Kidney tubule cell (primary cell): Measurements from ENCODE around the gene DAAM2.

ENCODE experiments used
- DNase-seq: peaks from one replicate; pipeline ENCODE4 v3.0.0-alpha.2; 2018; ENCODE audit warnings: low spot score

Gene DAAM2

DNA sequence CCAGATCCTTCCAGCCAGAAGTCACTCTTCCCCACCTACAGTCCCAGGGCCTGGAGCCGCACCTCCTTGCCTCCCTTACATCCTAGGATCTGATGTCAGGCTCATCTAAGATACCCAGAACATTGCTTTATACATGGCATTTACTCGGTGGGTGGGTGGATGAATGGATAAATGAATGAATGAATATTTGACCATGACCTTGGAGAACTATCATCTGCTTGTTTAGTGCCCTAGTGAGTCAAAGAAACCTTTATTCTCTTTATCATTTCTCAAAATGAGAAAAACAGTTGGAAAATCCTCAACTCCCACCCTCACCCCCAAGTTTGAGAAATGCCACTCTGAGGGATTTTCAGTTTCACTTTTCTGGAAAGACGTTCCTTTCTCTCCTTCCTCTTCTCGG, 56.0 kb downstream of the DAAM2 start:
- DNase-seq: no peak

DNA sequence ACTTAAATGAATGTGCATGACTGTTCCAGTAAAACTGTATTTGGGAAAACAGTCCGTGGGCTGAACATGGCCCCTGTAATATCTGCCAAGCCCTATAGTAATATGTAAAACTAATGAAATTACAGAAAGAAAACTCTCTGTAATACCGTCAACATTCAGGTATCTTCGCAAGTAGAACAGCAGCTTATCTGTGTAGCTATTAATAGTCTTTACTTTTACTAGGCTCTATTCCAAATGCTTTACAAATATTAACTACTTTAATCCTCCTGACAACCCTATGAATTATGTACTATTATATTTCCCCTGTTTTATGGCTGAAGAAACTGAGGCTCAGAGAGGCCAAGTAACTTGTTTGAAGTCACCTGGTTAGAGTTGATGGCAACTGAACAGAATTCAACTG, 57.1 kb downstream of the DAAM2 start:
- DNase-seq: no peak

DNA sequence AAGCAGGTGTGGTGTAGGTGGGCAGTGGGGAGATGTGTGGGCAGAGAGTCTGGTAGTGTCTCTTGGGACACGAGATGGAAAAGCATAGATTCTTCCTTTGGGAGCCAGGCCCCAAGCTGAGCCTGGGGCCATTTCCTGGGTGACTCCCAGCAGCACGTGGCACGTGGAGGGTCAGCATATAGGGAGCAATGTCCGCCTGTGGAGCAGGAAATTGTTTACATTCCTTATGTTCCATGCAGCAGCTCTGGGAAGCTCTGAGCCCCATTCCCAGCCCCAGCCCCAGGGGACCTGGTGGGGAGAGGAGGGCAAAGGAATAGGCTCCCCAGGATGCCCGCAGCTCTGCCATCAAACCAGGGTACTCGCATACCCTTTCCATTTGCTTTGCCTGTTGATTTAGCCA, 57.6 kb downstream of the DAAM2 start:
- no peak for DNase-seq

DNA sequence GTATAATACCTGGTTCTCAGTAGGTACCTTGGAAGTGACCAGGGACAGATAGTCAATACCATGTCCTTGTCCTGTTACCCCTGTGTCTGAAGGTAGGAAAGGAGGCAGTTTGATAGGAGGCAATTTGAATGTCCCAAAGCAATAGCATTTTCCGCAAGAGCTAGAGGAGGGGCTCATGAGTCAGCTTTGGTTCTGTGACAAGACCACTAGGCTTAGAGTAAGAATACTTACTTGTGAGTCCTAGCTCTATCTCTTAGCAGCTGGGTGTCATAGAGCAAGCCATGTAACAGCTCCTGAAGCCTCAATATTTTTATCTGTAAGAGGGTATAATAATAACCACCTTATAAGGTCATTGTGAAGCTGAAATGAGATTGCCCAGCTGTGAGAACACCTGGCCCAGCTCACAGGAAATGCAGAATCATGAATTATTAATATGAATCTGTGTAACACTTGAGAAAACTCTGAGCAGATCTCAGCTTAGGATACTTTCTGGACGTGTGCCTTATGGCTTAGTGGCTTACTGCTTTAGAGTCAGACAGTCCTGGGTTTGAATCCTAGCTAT, 58.6 kb downstream of the DAAM2 start:
- no peak for DNase-seq

DNA sequence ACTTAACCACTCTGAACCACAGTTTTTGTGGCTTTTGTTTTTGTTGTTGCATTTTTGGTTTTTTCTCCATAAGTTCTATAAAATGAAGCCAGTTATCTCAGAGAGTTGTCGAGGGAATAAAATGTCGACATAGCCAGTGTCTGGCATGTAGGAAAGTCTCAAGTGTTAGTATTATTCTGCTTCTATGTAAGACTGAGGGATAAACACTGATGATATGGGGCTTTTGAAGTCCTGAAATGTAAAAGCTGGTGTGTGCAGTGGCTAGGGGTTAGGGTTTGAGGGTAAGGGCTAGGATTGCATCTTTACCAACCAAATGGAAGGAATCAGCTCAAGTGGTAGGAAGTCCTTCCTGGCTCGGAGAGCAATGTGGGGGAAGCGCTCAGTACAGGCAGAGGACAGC, 59.2 kb downstream of the DAAM2 start:
- no peak for DNase-seq

DNA sequence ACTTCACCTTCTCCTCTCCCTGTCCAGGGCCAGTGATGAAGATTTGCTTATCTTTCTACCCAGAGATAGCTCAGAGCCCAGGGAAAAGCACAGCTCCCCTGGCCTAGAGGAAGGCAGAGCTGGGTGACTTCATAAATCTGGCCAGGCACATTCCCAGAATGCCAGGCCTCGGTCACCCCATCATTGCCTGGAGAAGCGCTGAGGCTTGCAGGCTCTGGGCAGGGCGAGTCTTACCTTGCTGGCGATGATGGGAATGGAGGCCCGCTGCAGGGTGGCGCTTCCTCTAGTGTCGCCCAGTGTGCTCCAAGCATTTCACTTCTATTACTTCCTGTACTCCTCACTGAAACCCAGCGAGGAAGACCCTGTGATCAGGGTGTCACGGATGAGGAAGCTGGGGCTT, 60.1 kb downstream of the DAAM2 start:
- peak; percentile 9 for DNase-seq

DNA sequence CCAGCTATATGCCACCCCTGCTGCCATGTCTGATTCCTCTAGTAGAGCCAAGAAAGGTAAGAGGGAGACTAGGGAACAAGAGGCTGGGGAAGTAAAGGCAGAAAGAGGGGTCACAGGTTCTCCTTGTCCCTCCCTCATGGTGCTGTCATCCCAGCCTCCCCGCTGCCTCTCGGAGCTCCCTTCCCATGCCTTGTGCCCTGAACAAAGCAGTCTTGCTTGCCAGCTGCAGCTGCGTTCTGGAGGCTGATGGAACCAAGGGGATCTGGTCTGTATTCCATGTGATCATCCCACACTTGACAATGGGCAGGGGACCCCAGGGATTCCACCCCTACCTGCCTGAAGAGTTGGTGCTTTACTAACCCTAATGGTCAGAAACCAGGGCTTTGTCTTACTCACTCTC, 61.4 kb downstream of the DAAM2 start:
- no peak for DNase-seq

DNA sequence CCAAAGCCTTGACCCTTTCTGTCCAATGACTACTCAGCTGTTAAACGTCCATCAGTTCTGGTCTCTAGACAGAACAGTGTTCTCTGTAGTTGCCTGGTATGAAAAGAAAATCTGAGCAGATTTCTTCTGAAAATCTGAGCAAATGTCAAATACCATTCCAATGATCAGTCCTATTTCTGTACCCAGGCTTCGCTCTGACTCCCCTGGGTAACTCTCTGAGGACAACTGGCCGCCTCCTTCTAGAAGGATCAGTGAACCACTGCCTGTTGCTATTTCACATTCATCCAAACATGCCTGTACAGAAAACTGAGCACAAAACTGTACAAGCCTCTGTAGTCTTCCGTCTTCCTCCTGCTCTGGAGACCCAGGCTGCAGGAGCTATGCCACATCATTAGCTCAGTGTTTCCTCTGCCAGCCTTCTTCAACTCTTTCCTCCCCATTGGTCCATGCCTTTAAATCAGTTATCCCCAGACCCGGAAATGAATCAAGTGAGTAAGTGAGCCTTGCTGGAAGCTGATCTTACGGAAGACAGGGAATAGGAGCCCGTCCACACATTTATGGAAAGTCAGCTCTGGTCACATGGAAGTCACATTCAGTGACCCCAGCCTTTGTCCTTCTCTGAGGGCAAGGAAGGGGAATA, 63.3 kb downstream of the DAAM2 start:
- no peak for DNase-seq

DNA sequence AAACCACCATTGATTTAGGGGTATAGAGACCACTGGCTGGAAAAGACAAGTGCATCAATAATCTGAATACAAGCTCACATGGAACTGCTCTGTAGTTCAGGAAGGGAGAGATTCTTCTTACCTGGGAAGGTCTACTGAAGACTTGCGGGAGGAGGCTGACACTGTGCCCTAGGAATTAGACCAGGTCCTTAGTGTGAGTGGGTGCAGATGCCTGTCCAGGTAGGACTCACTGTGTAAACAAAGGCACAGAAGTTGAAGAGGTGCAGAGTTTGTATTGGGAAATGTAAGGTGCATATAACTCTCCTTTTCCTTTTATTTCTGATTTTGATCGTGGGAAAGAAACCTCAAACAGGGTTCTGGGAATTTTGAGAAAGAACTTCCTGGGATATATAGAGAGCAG, 66.8 kb downstream of the DAAM2 start:
- no peak for DNase-seq

DNA sequence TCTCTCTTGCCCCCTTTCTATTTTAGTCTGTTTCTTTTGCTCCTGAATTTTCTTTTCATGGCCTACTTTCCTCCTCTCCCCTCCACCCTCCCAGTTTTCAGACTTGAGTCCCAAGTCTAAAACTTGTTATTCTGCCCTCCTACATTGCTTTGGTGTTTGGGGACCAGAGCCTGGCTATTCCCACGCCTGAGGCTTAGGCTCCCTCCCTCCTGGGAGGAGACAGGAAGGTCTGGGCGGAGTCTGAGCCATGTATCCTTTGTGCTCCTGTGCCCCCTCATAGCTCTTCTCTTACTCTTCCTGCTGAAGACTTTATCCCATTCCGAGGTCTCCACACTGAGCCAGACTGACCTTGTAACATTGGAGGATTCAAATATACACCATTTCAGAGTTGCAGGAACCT, 69.5 kb downstream of the DAAM2 start:
- DNase-seq: no peak

DNA sequence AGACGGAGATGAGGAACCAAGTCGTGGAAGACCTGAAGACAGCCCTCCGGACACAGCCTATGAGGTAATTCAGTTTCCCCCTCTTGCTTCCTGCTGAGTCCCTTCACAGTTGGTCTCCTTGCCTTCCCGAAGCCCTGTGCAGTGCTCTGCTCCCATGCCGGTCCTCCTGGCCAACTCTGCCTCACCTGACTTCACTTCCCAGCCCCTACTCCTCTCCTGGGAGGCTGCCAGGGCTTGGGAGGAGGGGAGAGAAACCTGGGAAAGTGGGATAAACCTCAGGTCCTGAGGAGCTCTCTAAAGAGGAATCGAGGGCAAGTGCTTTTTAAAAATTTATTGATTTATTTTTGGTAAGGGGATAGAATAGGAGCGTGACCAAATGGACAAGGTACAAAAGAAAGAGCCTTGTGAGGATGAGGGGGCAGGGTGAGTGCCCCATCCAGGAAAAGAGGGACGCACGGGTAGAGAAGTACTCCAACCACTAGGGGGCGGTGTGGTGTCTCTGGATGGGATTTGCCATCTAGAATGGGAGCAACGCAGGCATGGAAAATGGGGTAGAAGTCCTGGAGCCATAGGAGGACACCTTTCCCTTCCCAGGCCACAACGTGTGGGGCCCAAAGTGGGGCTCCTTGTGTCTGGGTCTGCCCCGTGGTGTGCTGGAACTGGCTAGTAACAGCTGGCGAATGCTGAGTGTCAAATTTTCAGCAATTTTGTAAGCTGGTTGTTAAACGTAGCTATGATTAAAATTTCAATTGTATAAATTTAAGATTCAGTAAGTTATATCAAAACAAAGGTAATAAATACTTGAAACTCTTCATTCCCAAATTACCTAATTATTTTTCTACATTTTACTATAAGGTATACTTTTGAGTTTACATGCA, 73.1 kb downstream of the DAAM2 start:
- DNase-seq: peak; percentile 71

DNA sequence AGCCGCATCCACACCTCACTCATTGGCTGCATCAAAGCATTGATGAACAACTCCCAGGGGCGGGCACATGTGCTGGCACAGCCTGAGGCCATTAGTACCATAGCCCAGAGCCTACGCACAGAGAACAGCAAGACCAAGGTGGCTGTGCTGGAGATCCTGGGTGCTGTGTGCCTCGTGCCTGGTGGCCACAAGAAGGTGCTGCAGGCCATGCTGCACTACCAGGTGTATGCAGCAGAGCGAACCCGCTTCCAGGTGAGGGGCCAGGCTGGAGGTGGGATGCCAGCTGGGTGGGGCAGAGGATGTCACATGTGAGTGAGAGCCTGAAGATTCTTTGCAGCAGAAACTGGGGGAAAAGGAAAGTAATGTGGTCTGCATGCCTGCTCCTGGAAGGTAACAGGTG, 75.4 kb downstream of the DAAM2 start:
- DNase-seq: no peak

DNA sequence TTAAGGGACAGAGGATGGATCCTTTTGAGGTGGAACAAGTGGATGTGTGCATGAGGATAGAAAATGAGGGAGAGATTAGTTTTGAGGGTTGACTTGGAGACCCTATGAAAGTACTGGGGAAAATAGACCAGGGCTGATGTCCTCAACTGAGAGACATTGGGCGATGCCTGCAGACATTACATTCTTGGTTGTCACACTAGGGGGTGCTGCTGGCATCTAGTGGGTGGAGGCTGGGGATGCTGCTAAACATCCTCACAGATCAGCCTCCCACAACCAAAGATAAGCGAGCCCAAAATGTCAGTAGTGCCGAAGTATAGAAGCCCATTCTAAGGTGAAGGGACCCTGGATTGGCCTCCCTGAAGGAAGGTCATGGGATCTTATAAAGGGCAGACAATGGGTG, 78.8 kb downstream of the DAAM2 start:
- no peak for DNase-seq

DNA sequence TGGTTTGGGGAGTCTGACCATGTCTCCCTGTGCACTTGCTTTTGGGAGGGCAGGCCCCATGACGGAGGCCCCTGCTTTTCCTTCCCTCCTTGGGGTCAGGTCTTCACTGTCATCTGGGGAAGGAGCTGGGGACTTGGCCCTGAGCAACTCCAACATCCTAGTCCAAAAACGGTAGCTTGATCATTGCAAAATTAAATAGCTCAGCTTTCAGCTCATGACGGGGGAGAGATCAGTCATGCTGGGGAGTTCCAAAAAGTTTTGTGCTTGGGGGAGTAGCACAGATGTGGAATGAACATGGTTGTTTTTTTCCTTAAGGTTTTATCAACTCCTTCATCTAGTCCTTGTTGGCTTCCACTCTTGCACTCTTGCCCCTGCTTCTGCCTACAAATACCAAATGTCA, 81.3 kb downstream of the DAAM2 start:
- no peak for DNase-seq

DNA sequence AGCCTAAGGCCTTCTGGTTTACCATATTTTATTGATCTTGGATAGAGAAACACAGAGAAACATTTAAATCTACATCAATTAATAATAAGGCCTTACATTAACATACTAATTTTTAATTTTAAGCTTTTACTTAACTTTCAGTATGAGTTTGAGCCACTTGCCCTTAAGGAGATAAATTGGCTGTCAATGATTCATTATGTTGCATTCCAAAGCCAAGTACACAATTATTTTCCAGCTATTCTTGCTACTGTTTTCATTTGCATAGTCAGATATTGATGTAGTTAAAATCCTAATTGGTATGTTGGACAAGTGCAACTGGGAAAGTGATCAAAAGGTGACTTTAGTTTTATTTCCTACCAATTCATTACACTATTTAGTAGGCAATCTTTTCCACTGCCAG, 83.9 kb downstream of the DAAM2 start:
- no peak for DNase-seq

DNA sequence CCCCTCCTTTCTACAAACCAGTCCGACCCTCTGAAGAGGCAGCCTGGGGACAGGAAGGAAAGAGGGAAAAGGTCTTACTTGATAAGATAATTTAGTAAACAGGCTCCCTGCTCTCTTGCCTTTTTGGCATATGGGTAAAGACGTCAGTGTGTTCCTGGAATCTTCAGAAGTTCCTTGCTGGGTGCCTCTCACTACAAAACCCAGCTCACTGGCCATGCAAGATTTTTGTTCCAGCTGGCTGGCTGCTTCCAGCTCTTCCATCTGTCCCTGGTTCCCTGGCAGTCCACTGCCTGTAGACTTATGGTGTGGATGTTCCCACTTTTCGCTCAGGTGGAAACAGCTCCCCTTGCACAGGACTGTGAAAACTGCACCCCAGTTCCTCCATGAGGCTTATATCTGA, 84.7 kb downstream of the DAAM2 start:
- DNase-seq: no peak

DNA sequence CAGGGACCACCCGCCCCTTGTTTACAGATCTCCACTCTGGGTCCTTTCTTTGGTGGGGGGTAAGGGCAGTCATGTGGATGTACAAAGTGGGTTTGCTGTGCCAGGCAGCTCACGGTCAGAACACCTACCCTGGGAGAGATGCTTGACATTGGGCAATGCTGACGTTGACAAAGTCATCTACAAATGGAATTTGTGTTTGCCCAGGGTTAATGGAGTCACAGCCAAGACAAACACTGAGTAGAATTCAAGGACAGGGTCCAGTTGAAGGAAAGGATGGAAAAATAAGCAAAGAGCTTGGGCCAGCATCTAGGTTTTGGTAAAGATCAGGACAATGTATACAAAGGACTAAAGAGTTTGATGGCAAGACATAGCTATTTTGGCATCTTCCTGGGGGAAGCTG, 87.4 kb downstream of the DAAM2 start:
- DNase-seq: no peak

DNA sequence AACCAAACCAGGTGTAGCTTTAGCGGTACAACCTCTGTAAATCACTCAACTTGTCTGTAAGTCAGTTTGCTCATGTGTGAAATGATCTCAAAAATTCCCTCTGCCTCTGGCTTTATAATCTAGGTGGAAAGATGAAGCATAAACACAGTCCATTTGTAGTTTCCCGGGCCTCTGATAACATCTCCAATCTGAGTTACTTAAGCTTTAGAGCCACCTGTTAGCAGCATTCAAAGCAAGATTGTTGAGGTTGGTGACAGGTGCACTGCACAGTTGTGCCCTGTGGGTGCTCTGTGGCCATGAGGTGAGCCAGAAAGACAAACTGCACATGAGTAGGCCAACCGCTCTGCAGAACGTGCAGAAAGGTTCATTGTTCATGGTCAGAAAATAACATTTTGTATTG, 88.4 kb downstream of the DAAM2 start:
- no peak for DNase-seq

DNA sequence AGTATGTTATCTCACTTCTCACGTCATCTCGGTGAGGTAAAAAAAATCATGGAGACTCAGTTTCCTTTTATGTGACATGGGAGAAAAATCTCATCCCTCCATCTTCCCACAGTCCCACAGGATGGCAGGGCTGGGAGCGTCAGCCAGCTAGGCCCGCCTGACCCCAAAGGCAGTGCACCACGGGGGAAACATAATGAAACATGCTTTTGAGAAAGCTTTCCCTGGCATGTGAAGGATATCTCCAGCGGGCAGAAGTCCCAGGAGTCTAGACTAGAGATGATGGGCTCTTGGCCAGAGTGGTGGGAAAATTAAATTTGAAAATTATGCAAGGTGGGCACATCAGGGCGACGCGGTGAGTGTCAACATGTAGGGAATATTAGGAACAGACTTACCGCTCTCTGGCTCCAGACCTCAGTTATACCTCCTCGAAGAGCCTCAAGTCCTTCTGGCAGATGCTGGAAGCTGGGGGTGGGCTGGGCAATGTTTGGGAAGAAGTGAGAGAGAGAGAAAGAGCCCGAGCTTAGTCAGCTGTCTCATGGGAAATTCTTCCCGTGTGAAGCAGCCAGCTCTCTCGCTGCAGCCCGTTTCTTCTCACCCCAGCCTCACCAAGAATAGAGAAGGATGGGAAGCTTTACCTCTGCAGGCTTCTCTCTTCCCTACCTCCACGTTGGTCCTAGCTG, 89.8 kb downstream of the DAAM2 start:
- no peak for DNase-seq

DNA sequence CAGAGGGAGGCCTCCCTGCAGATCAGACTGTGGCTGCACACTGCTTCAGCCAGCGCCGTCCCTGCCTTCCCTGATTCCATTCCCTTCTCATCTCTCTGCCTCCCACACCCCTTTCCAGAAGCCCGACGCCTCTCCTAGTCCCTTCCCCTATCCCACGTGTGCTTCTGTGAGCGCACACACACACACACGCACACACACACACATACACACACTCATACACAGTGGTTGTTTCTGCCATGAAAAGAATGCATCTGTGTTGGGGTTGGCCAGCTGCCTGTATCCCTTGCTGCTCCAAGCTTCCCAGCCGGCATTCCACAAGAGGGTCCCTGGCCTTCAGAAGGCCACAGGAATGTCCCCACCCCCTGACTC, 90.3 kb downstream of the DAAM2 start:
- peak; percentile 83 for DNase-seq

DNA sequence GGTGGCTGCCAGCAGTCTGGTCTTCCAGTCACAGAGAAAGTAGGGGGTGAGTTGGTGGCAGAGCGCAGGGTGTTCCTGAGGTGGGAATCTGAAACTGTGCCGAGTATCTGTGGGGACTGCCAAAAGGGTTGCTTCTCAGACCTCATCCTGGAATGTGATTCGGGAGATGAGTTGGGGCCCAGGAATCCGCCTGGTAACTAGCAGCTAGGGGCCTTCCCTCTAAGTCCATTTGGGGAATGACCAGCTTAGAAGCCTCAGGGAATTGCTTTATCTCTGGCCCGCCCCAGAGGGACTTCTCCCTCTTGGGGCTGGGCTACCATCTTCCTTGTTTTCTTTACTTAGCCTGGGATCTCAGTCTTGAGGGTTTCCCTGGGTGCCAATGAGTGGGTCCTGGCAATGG, 92.5 kb downstream of the DAAM2 start:
- DNase-seq: peak; percentile 54

DNA sequence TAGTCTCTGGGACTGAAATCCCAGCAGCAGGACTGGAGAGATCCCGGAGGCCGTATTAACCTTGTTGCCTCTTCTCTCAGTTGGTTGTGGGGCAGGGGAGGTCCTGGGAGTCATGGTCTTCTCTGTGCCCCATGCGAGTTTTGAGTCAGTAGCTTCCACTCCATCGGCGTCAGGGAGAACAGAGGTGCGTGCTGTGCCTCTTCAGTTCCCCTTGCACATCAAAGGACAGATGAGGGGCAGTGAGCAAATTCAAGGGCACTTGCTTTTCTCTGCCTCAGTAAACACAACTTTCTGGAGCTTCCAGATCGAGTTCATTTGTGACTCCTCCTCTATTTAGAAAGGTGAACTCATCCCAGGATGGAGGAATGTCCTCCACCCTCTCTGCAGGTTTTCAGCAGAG, 93.5 kb downstream of the DAAM2 start:
- peak; percentile 25 for DNase-seq

DNA sequence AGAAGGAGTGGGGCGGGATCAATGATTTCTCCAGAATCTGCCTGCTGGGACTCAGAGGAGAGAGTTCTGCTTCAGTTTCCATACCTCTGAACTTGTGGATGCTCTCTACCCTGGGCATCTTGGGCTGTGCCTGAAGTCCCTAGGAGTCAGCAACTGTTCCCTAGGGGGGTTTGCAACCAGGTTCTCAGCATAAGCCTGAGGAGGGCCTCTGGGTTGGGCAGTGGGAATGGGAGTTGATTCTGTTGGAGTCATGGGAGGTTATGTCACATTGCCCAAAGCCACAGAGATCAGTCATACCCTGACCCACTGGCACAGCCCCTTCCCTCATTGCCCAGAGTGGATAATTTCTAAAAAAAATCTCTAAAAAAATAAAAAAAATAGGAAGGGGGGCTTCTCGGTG, 94.7 kb downstream of the DAAM2 start:
- DNase-seq: no peak
